NCI-H146 treated with DMSO at 0.1 percent for 48 hours (cell line): ENCODE measurements around the gene WDFY1.
"Not testable (repeated sequence)": the region's sequence is repeated elsewhere in the genome, so short reads cannot be mapped to it uniquely, and the experiment has no call there.

Source experiments
- DNase-seq: peaks from one replicate; lab custom pipeline; 2025; ENCODE audit not compliant: unreplicated experiment; lab: John Stamatoyannopoulos, UW

The WDFY1 gene

GRCh38 chr2:223957092-223957851, 12.1 kb upstream of the WDFY1 start, which contains the start of gene MRPL44:
Gene MRPL44 (plus strand): TSS chr2:223957463. CDS start chr2:223957473, 10 bp downstream.
- peak; percentile 63 for DNase-seq

GRCh38 chr2:223956300-223956699, 11.2 kb upstream of the WDFY1 start:
- no peak for DNase-seq

- DNase-seq = no peak
Measured at GRCh38 chr2:223954401-223954800, 9.3 kb upstream of the WDFY1 start.

- peak; percentile 33 for DNase-seq
Measured at GRCh38 chr2:223952280-223952968, 7.3 kb upstream of the WDFY1 start.

- DNase-seq = no peak
Measured at GRCh38 chr2:223950448-223951347, 5.6 kb upstream of the WDFY1 start.

GRCh38 chr2:223949241-223949840, 4.2 kb upstream of the WDFY1 start:
- DNase-seq = no peak

- no peak for DNase-seq
Measured at GRCh38 chr2:223947711-223948205, 2.6 kb upstream of the WDFY1 start.

- DNase-seq = no peak
Measured at GRCh38 chr2:223945755-223946154, 620 bp upstream of the WDFY1 start.

GRCh38 chr2:223944166-223944702, 901 bp downstream of the WDFY1 start:
- no peak for DNase-seq

GRCh38 chr2:223943561-223944008, 1.6 kb downstream of the WDFY1 start:
- DNase-seq = no peak

- DNase-seq = no peak
Measured at GRCh38 chr2:223943135-223943534, 2.0 kb downstream of the WDFY1 start.

- no peak for DNase-seq
Measured at GRCh38 chr2:223941579-223942277, 3.4 kb downstream of the WDFY1 start.

GRCh38 chr2:223939438-223939837, 5.7 kb downstream of the WDFY1 start:
- not testable (repeated sequence) for DNase-seq

GRCh38 chr2:223937535-223937934, 7.6 kb downstream of the WDFY1 start:
- no peak for DNase-seq

- no peak for DNase-seq
Measured at GRCh38 chr2:223936862-223937326, 8.2 kb downstream of the WDFY1 start.

GRCh38 chr2:223935459-223936125, 9.5 kb downstream of the WDFY1 start:
- no peak for DNase-seq

GRCh38 chr2:223934870-223935269, 10.3 kb downstream of the WDFY1 start:
- DNase-seq = no peak

- DNase-seq = no peak
Measured at GRCh38 chr2:223932816-223933800, 12.0 kb downstream of the WDFY1 start.
